ENCODE measurements around the gene DDIT3. TPM values are rescaled to one million over a fixed set of nuclear protein-coding genes. Genes with fewer than 3 reads are reported as not detected.

Gene DDIT3
- total RNA-seq, 1 experiment from 2014 or later: 79.2 TPM

GRCh38 chr12:57521525-57522010, 1.3 kb upstream of the DDIT3 start:
- Mint-ChIP-seq H3K9me3 (ENCODE audit: unreplicated experiment) (no peaks in the 10 kb centered on the region), H3K27me3 (ENCODE audit: insufficient read depth, unreplicated experiment) (no peaks in the 10 kb centered on the region), H3K27ac (ENCODE audit: unreplicated experiment) (peak overlapping the region; percentile 94), H3K4me1 (ENCODE audit: low read depth, unreplicated experiment) (peaks cover 29% of the 10 kb centered on the region), H3K36me3 (ENCODE audit: insufficient read depth, unreplicated experiment) (peaks cover 90% of the 10 kb centered on the region), H3K4me3 (ENCODE audit: unreplicated experiment) (peak overlapping the region; percentile 86)
- H3K36me3 ChIP-seq (ENCODE audit: control insufficient read depth, insufficient read depth, low read length): peaks cover 6% of the 10 kb centered on the region
- H3K9me3 ChIP-seq: no peaks in the 10 kb centered on the region
- intact Hi-C loops (cut with micrococcal nuclease; ENCODE audit: unreplicated experiment): loop anchor here (2.0 to 5.0 kb wide), 3 partner anchors 25 to 206 kb away; partner anchors contain the start of gene DCTN2
- H3K4me3 ChIP-seq (ENCODE audit: low read depth, low read length): peak overlapping the region; percentile 72
- H3K27me3 ChIP-seq (replicated peaks; ENCODE audit: control insufficient read depth, insufficient read depth, low read length): no peaks in the 10 kb centered on the region
- CTCF ChIA-PET: no interaction called here
- POLR2A ChIA-PET: interaction anchor here (1.6 kb wide), 1 partner anchor 25 kb away, joined by 6 read pairs; the partner anchor contains the start of gene DCTN2
- TF ChIP-seq, protein P1, sequence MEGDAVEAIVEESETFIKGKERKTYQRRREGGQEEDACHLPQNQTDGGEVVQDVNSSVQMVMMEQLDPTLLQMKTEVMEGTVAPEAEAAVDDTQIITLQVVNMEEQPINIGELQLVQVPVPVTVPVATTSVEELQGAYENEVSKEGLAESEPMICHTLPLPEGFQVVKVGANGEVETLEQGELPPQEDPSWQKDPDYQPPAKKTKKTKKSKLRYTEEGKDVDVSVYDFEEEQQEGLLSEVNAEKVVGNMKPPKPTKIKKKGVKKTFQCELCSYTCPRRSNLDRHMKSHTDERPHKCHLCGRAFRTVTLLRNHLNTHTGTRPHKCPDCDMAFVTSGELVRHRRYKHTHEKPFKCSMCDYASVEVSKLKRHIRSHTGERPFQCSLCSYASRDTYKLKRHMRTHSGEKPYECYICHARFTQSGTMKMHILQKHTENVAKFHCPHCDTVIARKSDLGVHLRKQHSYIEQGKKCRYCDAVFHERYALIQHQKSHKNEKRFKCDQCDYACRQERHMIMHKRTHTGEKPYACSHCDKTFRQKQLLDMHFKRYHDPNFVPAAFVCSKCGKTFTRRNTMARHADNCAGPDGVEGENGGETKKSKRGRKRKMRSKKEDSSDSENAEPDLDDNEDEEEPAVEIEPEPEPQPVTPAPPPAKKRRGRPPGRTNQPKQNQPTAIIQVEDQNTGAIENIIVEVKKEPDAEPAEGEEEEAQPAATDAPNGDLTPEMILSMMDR (IDR thresholded peaks at IDR 0.05; ENCODE audit: insufficient read depth in 1 of 2, low read depth in 1 of 2, low read length in 1 of 2, severe bottlenecking in 1 of 2, unreplicated experiment in 1 of 2): peak in 1 of 2 experiments; percentile 16
- peak; percentile 59 to 66 for DNase-seq
- BruUV-seq (replicated peaks): no TSS peak
- H3K4me1 ChIP-seq: peaks cover 33% of the 10 kb centered on the region

GRCh38 chr12:57519796-57520052, 590 bp downstream of the DDIT3 start:
- Histone ChIP-seq H3K36me3 (ENCODE audit: control insufficient read depth, insufficient read depth, low read length) (peaks cover 4% of the 10 kb centered on the region), H3K4me1 (peaks cover 30% of the 10 kb centered on the region), H3K9me3 (no peaks in the 10 kb centered on the region), H3K27me3 (replicated peaks; ENCODE audit: control insufficient read depth, insufficient read depth, low read length) (no peaks in the 10 kb centered on the region), H3K4me3 (ENCODE audit: low read depth, low read length) (peak overlapping the region; percentile 71)
- Mint-ChIP-seq H3K27ac (ENCODE audit: unreplicated experiment) (peak overlapping the region; percentile 94), H3K9me3 (ENCODE audit: unreplicated experiment) (no peaks in the 10 kb centered on the region), H3K27me3 (ENCODE audit: insufficient read depth, unreplicated experiment) (no peaks in the 10 kb centered on the region), H3K4me1 (ENCODE audit: low read depth, unreplicated experiment) (peaks cover 29% of the 10 kb centered on the region), H3K36me3 (ENCODE audit: insufficient read depth, unreplicated experiment) (peaks cover 94% of the 10 kb centered on the region), H3K4me3 (ENCODE audit: unreplicated experiment) (peak overlapping the region; percentile 86)
- POLR2A ChIA-PET: interaction anchor here (1.4 to 1.6 kb wide), 2 partner anchors 27 to 31 kb away, joined by 5 to 6 read pairs; partner anchors contain the start of gene DCTN2
- intact Hi-C loops (cut with micrococcal nuclease; ENCODE audit: unreplicated experiment): loop anchor here (5.0 kb wide), 2 partner anchors 103 to 208 kb away; no protein-coding TSS in a partner anchor
- CTCF ChIA-PET: interaction anchor here (1.2 kb wide), 1 partner anchor 61 kb away, joined by 4 read pairs; no protein-coding TSS in a partner anchor
- peak; percentile 70 to 71 for DNase-seq
- TF ChIP-seq, protein P1 (IDR thresholded peaks at IDR 0.05; ENCODE audit: insufficient read depth in 1 of 2, low read depth in 1 of 2, low read length in 1 of 2, severe bottlenecking in 1 of 2, unreplicated experiment in 1 of 2): no peak
- no TSS peak for BruUV-seq (replicated peaks)

- H3K27me3 ChIP-seq (replicated peaks; ENCODE audit: control insufficient read depth, insufficient read depth, low read length): no peaks in the 10 kb centered on the region
- Mint-ChIP-seq H3K36me3 (ENCODE audit: insufficient read depth, unreplicated experiment) (peaks cover 98% of the 10 kb centered on the region), H3K9me3 (ENCODE audit: unreplicated experiment) (no peaks in the 10 kb centered on the region), H3K27ac (ENCODE audit: unreplicated experiment) (peak overlapping the region; percentile 94), H3K4me3 (ENCODE audit: unreplicated experiment) (peak overlapping the region; percentile 86), H3K27me3 (ENCODE audit: insufficient read depth, unreplicated experiment) (no peaks in the 10 kb centered on the region), H3K4me1 (ENCODE audit: low read depth, unreplicated experiment) (peaks cover 24% of the 10 kb centered on the region)
- peak; percentile 74 to 75 for DNase-seq
- no peaks in the 10 kb centered on the region for H3K9me3 ChIP-seq
- H3K36me3 ChIP-seq (ENCODE audit: control insufficient read depth, insufficient read depth, low read length): peaks cover 4% of the 10 kb centered on the region
- ChIA-PET CTCF (no interaction called here), POLR2A (no interaction called here)
- peak overlapping the region; percentile 71 for H3K4me3 ChIP-seq (ENCODE audit: low read depth, low read length)
- H3K4me1 ChIP-seq: peaks cover 25% of the 10 kb centered on the region
- TF ChIP-seq, protein P1 (IDR thresholded peaks at IDR 0.05; ENCODE audit: insufficient read depth in 1 of 2, low read depth in 1 of 2, low read length in 1 of 2, severe bottlenecking in 1 of 2, unreplicated experiment in 1 of 2): no peak
- no TSS peak for BruUV-seq (replicated peaks)
- intact Hi-C loops (cut with micrococcal nuclease; ENCODE audit: unreplicated experiment): no loop called here
These were observed 1.2 kb downstream of the DDIT3 start for GRCh38 chr12:57518920-57519795.

All from Caco-2 (cell line).